Left colon (tissue), 2 donors: ENCODE data around the gene PLXDC2. TPM values are rescaled to one million over a fixed set of nuclear protein-coding genes. Genes with fewer than 3 reads are reported as not detected.

Source experiments
- ATAC-seq: fragments of 200-7000 bp; cut with Tn5 transposase; one replicate; pipeline ENCODE4 v1.9.1; 2020; ENCODE audit warnings: mild to moderate bottlenecking, moderate library complexity
- DNase-seq, 2 donors: peaks; one replicate each; pipeline ENCODE4 v3.0.0-alpha.2; 2020
- intact Hi-C, 2 donors: fragments of 100-400 bp; cut with DNase I in 1 of 2; cut with micrococcal nuclease in 1 of 2; formaldehyde crosslinking; loops; one replicate each; pipeline versions ENCODE4 v1.11.2 to v1.14.0; 2022; cut with DNase I, micrococcal nuclease
- total RNA-seq, 2 donors: library from RNA; stranded (reverse); fragmentation: NEBNext Ultra II Directional; extraction: Animal tissue kit (Norgen Biotek cat#: 25700); gene quantifications; one replicate each; pipeline ENCODE4 v1.2.1, GENCODE V29; 2021
- donor health status: DM: no; HTN: no; CAD: no.
- donor health status: DM: yes; HTN: yes; CAD: no.

Gene PLXDC2
- total RNA-seq, 2 donors from 2014 or later, result 28.1 to 37.3 TPM

DNA sequence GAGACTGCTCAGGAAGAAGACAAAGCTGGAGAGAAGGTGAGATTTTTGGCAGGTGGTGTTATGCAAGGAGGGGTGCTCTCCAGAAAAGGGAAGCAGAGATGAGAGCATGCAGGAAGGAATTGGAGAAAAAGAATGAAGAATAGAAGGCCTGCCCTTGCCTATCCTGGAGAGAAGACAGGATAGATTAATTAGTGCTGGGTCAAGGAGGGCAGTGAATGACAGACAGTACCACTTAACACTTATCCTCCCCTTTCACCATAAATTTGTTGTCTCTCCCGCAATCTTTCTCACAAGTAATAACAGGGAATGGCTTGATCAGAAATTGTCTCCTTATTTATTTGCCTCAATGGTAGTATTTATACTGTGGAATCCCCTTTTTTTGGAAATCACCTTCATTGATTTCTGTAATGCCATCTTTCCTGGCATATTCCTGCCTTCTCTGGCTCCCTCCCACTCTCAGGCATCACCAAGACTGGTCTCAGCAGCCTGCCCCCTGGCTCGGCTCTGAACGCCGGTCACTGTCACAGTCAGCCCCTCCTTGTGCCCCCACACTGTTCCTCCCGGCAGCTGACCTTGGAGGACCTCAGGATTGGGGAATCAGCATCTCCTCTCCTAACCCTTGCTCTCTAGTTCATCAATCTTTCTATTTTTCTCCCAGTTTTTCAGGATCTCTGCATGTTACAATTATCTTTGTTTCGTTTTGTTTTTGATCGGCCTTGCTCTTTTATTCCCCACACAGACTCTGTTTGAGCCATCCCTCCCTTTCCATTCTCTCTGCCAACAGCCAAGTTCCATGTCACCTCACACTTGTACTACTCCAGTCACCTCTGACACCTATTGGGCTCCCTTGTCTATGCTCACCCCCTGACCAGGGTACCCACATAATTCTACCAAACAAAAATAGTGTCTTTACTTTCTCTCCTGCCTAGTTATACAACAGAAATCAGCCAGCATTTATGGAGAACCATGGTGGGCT is 294.2 kb downstream of the PLXDC2 start:
- ATAC-seq, result no peak

DNA sequence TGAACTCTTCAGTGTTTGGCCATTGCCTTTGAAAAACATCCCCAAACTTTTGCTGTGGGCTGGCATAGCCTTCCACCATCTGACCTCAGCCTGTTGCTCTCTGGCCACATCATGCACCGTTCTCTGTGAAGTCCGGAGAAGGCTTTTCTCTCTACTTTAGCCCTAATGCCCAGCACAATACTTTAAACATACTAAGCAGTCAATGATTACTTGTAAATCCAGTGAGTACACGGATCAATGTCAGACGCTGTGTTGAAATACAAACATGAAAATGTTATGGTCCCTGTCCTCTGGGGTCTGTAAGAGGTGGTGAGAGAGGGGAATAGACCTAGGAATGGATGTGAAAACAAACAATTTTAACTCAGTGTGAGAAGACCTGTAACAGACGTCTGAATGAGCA is 297.9 kb downstream of the PLXDC2 start:
- intact Hi-C loops, result no loop called here
- ATAC-seq, result no peak
- no peak for DNase-seq

More for the DNA sequence above, 294.2 kb downstream of the PLXDC2 start:
- no peak for DNase-seq
- intact Hi-C loops, result no loop called here

GRCh38 chr10:20115894-20116293 is 299.7 kb downstream of the PLXDC2 start:
- DNase-seq, result no peak
- no peak for ATAC-seq
- intact Hi-C loops, result no loop called here

- intact Hi-C loops, result no loop called here
- DNase-seq, result no peak
- ATAC-seq, result no peak
Observed at GRCh38 chr10:20117471-20117870, 301.2 kb downstream of the PLXDC2 start.

DNA sequence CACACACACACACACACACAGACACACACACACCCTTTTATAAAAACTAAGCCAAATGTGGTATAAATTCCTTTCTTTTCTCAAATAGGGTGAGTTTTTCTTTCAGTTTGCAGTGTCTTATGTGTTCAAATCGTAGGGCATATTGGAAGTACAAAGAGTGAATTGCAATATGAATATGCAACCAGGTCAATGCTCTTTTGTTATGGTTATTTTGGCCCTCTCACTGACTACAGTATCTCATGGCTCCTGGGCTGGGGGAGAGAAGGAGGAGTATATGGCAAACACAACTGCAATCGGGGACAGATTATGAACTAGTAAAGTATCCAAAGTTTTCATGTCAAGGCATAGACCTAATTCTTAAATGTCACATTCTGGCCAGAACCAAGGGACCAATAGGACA is 301.9 kb downstream of the PLXDC2 start:
- DNase-seq, result no peak
- intact Hi-C loops, result no loop called here
- ATAC-seq, result no peak

GRCh38 chr10:20128811-20129210 is 312.6 kb downstream of the PLXDC2 start:
- no peak for ATAC-seq
- intact Hi-C loops, result no loop called here
- DNase-seq, result no peak

GRCh38 chr10:20132816-20133215 is 316.6 kb downstream of the PLXDC2 start:
- DNase-seq (no peak), ATAC-seq (no peak)
- intact Hi-C loops, result no loop called here

DNA sequence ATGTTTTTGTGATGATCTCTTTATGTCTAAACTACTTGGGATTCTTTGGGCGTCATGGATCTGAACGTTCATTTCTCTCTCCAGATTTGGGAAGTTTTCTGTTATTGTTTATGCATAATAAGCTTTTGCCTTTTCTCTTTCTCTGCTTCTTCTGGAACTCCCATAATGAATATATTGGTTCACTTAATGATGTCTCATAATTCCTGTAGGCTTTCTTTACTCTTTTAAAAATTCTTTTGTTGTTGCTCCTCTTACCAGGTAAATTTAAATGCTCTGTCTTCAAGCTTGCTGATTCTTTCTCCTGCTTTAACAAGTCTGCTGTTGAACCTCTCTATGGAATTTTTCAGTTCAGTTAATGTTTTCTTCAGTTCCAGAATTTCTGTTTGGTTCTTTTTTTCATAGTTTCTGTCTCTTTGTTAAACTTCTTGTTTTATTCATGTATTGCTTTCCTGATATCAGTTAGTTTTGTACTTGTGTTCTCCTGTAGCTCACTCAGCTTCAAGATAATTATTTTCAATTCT is 317.5 kb downstream of the PLXDC2 start:
- intact Hi-C loops, result no loop called here
- ATAC-seq (no peak), DNase-seq (no peak)

GRCh38 chr10:20142311-20142710 is 326.1 kb downstream of the PLXDC2 start:
- intact Hi-C loops, result no loop called here
- no peak for DNase-seq
- no peak for ATAC-seq

DNA sequence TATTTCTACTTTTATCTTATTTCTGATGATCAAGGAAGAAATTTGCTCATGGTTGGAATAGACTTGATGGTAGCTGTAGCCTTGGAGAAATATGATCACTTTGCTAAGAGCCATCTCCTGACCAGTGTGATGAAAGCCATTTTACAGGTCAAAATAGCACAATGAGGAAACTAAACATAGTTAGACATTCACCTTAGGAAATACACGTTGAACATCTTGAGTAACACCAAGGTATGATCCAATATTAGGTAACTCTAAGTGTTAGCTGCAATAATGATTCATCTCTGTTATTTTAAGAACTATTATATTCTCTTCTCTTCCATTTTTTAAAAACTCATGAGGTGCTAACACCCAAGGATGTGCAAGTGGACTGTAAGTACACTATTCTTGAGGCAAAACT is 328.0 kb downstream of the PLXDC2 start:
- DNase-seq (no peak), ATAC-seq (no peak)
- intact Hi-C loops, result no loop called here

- no peak for ATAC-seq
- DNase-seq, result no peak
- intact Hi-C loops, result no loop called here
Observed at GRCh38 chr10:20146004-20146403, 329.8 kb downstream of the PLXDC2 start.

DNA sequence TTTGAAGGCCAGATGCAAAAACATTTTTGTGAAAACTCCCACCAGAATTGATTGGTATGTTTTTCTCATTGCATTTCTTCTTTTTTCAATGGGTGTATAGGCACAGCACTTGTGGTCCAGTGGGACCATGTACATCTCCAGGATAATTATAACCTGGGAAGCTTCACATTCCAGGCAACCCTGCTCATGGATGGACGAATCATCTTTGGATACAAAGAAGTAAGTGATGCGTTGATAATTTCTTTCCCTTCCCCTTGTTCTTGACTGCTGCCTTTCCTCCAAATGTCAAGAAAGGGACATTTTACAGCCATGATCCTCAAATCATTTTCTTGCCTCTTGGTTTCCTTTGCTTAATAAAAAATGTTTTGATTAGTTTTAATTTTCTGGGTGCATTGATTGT is 331.5 kb downstream of the PLXDC2 start:
- intact Hi-C loops, result no loop called here
- DNase-seq, result no peak
- ATAC-seq, result no peak

- intact Hi-C loops, result no loop called here
- ATAC-seq, result no peak
- no peak for DNase-seq
Observed at GRCh38 chr10:20156511-20156910, 340.3 kb downstream of the PLXDC2 start.

GRCh38 chr10:20157314-20157713 is 341.1 kb downstream of the PLXDC2 start:
- DNase-seq (no peak), ATAC-seq (no peak)
- intact Hi-C loops, result no loop called here

- intact Hi-C loops, result no loop called here
- ATAC-seq (no peak), DNase-seq (no peak)
Observed at GRCh38 chr10:20158086-20158485, 341.9 kb downstream of the PLXDC2 start.

GRCh38 chr10:20162123-20162522 is 345.9 kb downstream of the PLXDC2 start:
- intact Hi-C loops, result no loop called here
- DNase-seq, result no peak
- ATAC-seq, result no peak

DNA sequence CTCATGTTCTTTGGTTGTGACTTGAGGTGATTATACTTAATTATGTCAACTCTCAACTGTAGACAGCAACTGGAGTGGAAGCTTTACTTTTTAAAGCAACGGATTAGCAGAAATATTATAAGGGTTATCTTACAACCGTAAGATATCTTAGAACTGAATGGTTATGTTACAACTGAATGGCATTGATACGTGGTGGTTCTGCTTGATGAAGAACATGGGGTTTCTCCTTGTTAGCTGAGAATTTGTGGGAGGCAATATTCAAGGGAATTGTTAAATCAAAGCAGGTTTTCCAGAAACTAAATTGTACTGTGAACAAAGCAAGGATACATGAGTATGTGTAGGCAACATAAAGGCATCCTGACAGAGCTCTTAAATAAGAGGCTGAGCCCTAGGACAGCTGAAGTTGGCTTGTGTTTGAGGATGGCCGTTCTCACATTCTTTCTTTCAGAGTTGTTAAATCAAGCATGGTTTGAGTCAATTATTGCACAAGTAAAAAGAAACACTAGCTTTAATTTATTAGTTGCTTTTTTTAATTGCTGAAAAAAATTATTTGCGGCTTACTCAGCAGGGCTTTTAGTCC is 350.0 kb downstream of the PLXDC2 start:
- intact Hi-C loops, result no loop called here
- no peak for ATAC-seq
- DNase-seq, result no peak

DNA sequence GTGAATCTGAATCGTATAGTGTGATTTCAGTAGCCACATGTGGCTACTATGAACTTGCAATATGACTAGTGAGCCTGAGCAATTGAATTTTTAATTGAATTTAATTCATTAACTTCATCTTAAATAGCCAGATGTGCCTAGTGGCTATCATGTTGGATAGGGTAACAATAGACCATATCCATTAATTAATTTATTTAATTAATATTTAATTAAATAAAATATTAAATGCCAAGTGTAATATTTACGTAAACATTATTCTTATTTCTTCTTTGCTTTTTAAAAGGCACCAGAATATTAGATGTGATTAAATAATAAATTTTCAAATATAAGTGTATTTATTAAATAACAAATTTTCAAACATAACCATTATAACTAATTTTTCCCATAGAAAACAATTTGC is 354.4 kb downstream of the PLXDC2 start:
- DNase-seq, result no peak
- ATAC-seq, result no peak
- intact Hi-C loops, result no loop called here

DNA sequence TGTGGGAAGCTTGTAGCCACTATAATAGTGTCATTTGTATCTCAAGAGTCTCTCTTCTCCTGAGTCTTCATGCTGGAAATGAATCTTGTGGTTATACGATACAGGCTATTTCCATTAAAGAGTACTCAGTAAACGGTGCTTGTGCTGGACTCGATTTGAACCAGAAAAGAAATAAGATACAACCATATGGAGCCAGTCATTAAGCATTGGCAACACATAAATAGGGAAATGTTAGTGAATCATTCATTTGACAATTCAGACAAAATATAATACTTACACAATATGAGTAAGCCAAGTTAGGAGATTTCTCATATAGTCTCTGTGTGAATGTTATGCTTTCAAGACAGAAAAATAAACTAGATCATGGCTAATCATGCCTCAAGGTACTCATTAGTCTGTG is 356.8 kb downstream of the PLXDC2 start:
- intact Hi-C loops, result no loop called here
- DNase-seq, result no peak
- no peak for ATAC-seq

DNA sequence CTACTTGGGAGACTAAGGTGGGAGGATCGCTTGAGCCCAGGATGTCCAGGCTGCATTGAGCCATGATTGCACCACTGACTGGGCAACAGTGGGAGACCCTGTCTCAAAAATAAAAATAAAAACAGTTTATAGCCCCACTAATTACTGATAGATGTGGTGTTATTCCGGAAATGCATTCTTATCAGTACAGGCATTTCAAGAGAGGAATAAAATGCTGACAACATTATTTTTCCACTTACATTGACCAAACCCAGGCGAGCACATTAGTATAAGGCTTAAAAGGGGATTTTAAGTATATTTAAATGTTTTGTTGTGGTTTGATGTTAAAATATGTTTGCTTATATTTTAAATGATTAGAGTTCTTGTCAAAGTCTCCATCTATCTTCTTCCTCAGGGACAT is 359.5 kb downstream of the PLXDC2 start:
- intact Hi-C loops, result no loop called here
- no peak for ATAC-seq
- no peak for DNase-seq
